Pancreas (tissue), 10 donors: ENCODE data around the gene FRS3. TPM values are rescaled to one million over a fixed set of nuclear protein-coding genes. Genes with fewer than 3 reads are reported as not detected.

Experiments
- ATAC-seq, 4 donors: fragments of 200-7000 bp; cut with Tn5 transposase; one replicate each; pipeline versions ENCODE4 v1.8.0 to v1.9.1; 2020; ENCODE audit warnings: mild to moderate bottlenecking in 4 of 4, moderate library complexity in 4 of 4
- DNase-seq, 6 donors: peaks; one replicate each; pipeline ENCODE4 v3.0.0-alpha.2; 2020
- FAIRE-seq: peaks from 2 replicates; lab custom pipeline; 2012; peaks lifted over from hg19 to GRCh38; lab: Jason Lieb, UNC
- H3K27ac ChIP-seq, 4 donors: fragments of 200-600 bp; sonication (generic); 1 replicate in 3 of 4; 2 replicates in 1 of 4; pipeline versions ENCODE4 v1.5.0 to v1.8.0; 2020
- H3K27me3 ChIP-seq, 4 donors: fragments of 200-600 bp; one replicate each; pipeline ENCODE4 v1.8.0; 2021
- H3K36me3 ChIP-seq, 3 donors: fragments of 200-600 bp; sonication (generic) in 1 of 3; one replicate each; pipeline versions ENCODE4 v1.5.0 to v1.8.0; 2020 to 2021
- H3K4me1 ChIP-seq, 3 donors: fragments of 200-600 bp; one replicate each; pipeline ENCODE4 v1.8.0; 2021
- H3K4me3 ChIP-seq, 4 donors: fragments of 200-600 bp; sonication (generic) in 2 of 4; one replicate each; pipeline versions ENCODE4 v1.5.0 to v1.8.0; 2020 to 2021
- H3K9me3 ChIP-seq, 4 donors: fragments of 200-600 bp; one replicate each; pipeline ENCODE4 v1.8.0; 2021
- CTCF ChIP-seq, 4 donors: fragments of 200-600 bp; sonication (generic) in 3 of 4; IDR thresholded peaks; one replicate each; pipeline versions ENCODE4 v1.5.0 to v1.8.0; 2021; ENCODE audit warnings: antibody characterized with exemption in 4 of 4
- WGBS, 2 donors: extraction: QIAGEN DNeasy Blood & Tissue Kit; methylation state at CpG; one replicate each; pipeline ENCODE4 v1.1.7; 2013; 5-methylcytosine and 5-hydroxymethylcytosine counted together
- intact Hi-C, 3 donors: fragments of 100-400 bp; cut with DNase I; formaldehyde crosslinking; loops; one replicate each; pipeline versions ENCODE4 v1.11.1 to v1.14.2; 2022
- polyA plus RNA-seq, 2 donors: library from polyadenylated mRNA; stranded (reverse); fragments of 200-250 nt; gene quantifications; one replicate each; pipeline ENCODE4 v1.2.3, GENCODE V29; 2013
- total RNA-seq, 6 donors: library from RNA; stranded (reverse); fragmentation: NEBNext Ultra II Directional in 4 of 6; extraction: Animal tissue kit (Norgen Biotek cat#: 25700) in 4 of 6; gene quantifications; one replicate each; pipeline versions ENCODE4 v1.2.1 to v1.2.4, GENCODE V29; 2021 to 2023
- donor health status: healthy with polysubstance abuse.
- donor health status: DM: no; HTN: no; CAD: no; lungs with moderate emphysema.
- donor health status: DM: no; HTN: no; CAD: no.
- donor health status: control.
- donor health status: control.
- donor health status: Bipolar disorder and iron deficiency.
- donor health status: DM: yes; HTN: yes; CAD: no.
- donor health status: DM: no; HTN: no; CAD: no.
- donor health status: DM: no; HTN: no; CAD: no.
- donor health status: DM: yes; HTN: yes; CAD: no.

FRS3 gene
- total and polyA plus RNA-seq, 8 donors: 2.1 to 7.8 (median 3.7) TPM

GRCh38 chr6:41736186-41736733 lies 43.4 kb downstream of the FRS3 start:
- WGBS, 2 donors: 61 to 64% methylated on average over 6 of the region's 6 CpGs
- Histone ChIP-seq H3K36me3 (no peaks in the 10 kb centered on the region), H3K27me3 (no peaks in the 10 kb centered on the region), H3K4me1 (peaks cover 0 to 9% (median 0%) of the 10 kb centered on the region in 3 donors), H3K4me3 (no peak overlapping the region), H3K9me3 (no peaks in the 10 kb centered on the region), H3K27ac (no peak overlapping the region)
- no peak for FAIRE-seq
- ATAC-seq: no peak
- no peak for TF ChIP-seq CTCF (IDR thresholded peaks at IDR 0.05)
- DNase-seq: peak in 1 of 6 donors; percentile 12
- intact Hi-C loops: no loop called here

GRCh38 chr6:41735427-41736185 lies 44.1 kb downstream of the FRS3 start, which contains the start of gene TFEB:
Gene TFEB (minus strand): TSS chr6:41735608. CDS start chr6:41691213, 44,395 bp downstream.
- intact Hi-C loops: no loop called here
- Histone ChIP-seq H3K27me3 (no peaks in the 10 kb centered on the region), H3K9me3 (no peaks in the 10 kb centered on the region), H3K36me3 (no peaks in the 10 kb centered on the region), H3K27ac (peak within 1 kb of the TSS; percentile 81 to 94 (median 86)), H3K4me1 (peaks cover 0 to 9% (median 0%) of the 10 kb centered on the region in 3 donors), H3K4me3 (peak within 1 kb of the TSS; percentile 64 to 95 (median 88))
- FAIRE-seq (no peak), DNase-seq (peak; percentile 91 to 98 (median 95)), ATAC-seq (peak; percentile 78 to 87 (median 84))
- peak; percentile 87 to 96 (median 92) for TF ChIP-seq CTCF (IDR thresholded peaks at IDR 0.05)
- WGBS, 2 donors: 6 to 8% methylated on average over 35 to 50 of the region's 50 CpGs

GRCh38 chr6:41734666-41735426 lies 44.9 kb downstream of the FRS3 start:
- DNase-seq (peak in 5 of 6 donors; percentile 75 to 89 (median 85)), ATAC-seq (peak; percentile 72 to 82 (median 76)), FAIRE-seq (no peak)
- peaks cover 0 to 9% (median 0%) of the 10 kb centered on the region in 3 donors for H3K4me1 ChIP-seq
- H3K9me3 ChIP-seq: no peaks in the 10 kb centered on the region
- peak overlapping the region; percentile 81 to 94 (median 86) for H3K27ac ChIP-seq
- H3K4me3 ChIP-seq: peak overlapping the region; percentile 64 to 95 (median 88)
- TF ChIP-seq CTCF (IDR thresholded peaks at IDR 0.05): no peak
- no peaks in the 10 kb centered on the region for H3K36me3 ChIP-seq
- no peaks in the 10 kb centered on the region for H3K27me3 ChIP-seq
- intact Hi-C loops: no loop called here
- WGBS, 2 donors: 0 to 1% methylated on average over 39 to 75 of the region's 76 CpGs

- no peaks in the 10 kb centered on the region for H3K36me3 ChIP-seq
- FAIRE-seq (no peak), ATAC-seq (peak; percentile 64 to 81 (median 70)), DNase-seq (peak; percentile 55 to 85 (median 68))
- H3K9me3 ChIP-seq: no peaks in the 10 kb centered on the region
- H3K27ac ChIP-seq: peak overlapping the region; percentile 81 to 94 (median 86)
- TF ChIP-seq CTCF (IDR thresholded peaks at IDR 0.05): no peak
- H3K4me3 ChIP-seq: peak overlapping the region; percentile 64 to 95 (median 88)
- H3K4me1 ChIP-seq: peaks cover 0 to 9% (median 0%) of the 10 kb centered on the region in 3 donors
- intact Hi-C loops: no loop called here
- H3K27me3 ChIP-seq: no peaks in the 10 kb centered on the region
- 3% methylated on average over 55 to 73 of the region's 73 CpGs for WGBS, 2 donors
These were observed 45.7 kb downstream of the FRS3 start for GRCh38 chr6:41733707-41734665.
